ENCODE measurements around the gene POLR2L. TPM values are rescaled to one million over a fixed set of nuclear protein-coding genes. Genes with fewer than 3 reads are reported as not detected.

Gene POLR2L
- 43.1 TPM for total RNA-seq
- polyA plus RNA-seq = 100 to 1,000 TPM in 1 of 4 donors, 10 to 100 TPM in 3; 62.7 to 101 (median 75.3) TPM

GRCh38 chr11:842370-843002 is at the start of gene POLR2L, which contains the start of gene TSPAN4:
Gene POLR2L, minus strand, starts transcription at chr11:842529. Its CDS starts 21 bp downstream, at chr11:842508.
Gene TSPAN4, plus strand, starts transcription at chr11:842852. Its CDS starts 7,453 bp downstream, at chr11:850305.
- Mint-ChIP-seq H3K9me3 (no peaks in the 10 kb centered on the region), H3K27me3 (peaks cover 19% of the 10 kb centered on the region), H3K4me3 (peak within 1 kb of the TSS; percentile 85 to 90 (median 88)), H3K36me3 (no peaks in the 10 kb centered on the region), H3K4me1 (peaks cover 0 to 29% (median 3%) of the 10 kb centered on the region in 4 donors), H3K27ac (peak within 1 kb of the TSS; percentile 41 to 85 (median 56))
- peak; percentile 82 to 86 for ATAC-seq (ENCODE audit: low read depth in 2 of 2)
- Histone ChIP-seq H3K4me1 (ENCODE audit: control insufficient read depth, insufficient read depth, low read length, poor library complexity, severe bottlenecking) (peaks cover 36% of the 10 kb centered on the region), H3K4me3 (ENCODE audit: low read depth, low read length) (peak within 1 kb of the TSS; percentile 76), H3K27ac (ENCODE audit: insufficient read depth, low read length, poor library complexity, severe bottlenecking) (peak within 1 kb of the TSS; percentile 67), H3K9me3 (ENCODE audit: control insufficient read depth in 2 of 2, low read length in 2 of 2) (no peaks in the 10 kb centered on the region), H3K27me3 (ENCODE audit: control insufficient read depth, insufficient read depth, low read length) (no peaks in the 10 kb centered on the region), H3K36me3 (ENCODE audit: control insufficient read depth, insufficient read depth, low read length) (peaks cover 8% of the 10 kb centered on the region)
- peak; percentile 78 to 92 (median 85) for DNase-seq

GRCh38 chr11:890794-891540 is 48.6 kb upstream of the POLR2L start:
- peaks cover 0 to 1% (median 0%) of the 10 kb centered on the region in 4 donors for H3K4me1 Mint-ChIP-seq
- H3K9me3 ChIP-seq (ENCODE audit: control insufficient read depth in 2 of 2, low read length in 2 of 2) = no peaks in the 10 kb centered on the region

GRCh38 chr11:889687-890475 is 47.6 kb upstream of the POLR2L start:
- DNase-seq (no peak), ATAC-seq (ENCODE audit: low read depth in 2 of 2) (no peak)
- Histone ChIP-seq H3K4me3 (ENCODE audit: low read depth, low read length) (no peak overlapping the region), H3K9me3 (ENCODE audit: control insufficient read depth in 2 of 2, low read length in 2 of 2) (no peaks in the 10 kb centered on the region), H3K27me3 (ENCODE audit: control insufficient read depth, insufficient read depth, low read length) (no peaks in the 10 kb centered on the region), H3K27ac (ENCODE audit: insufficient read depth, low read length, poor library complexity, severe bottlenecking) (no peak overlapping the region), H3K36me3 (ENCODE audit: control insufficient read depth, insufficient read depth, low read length) (no peaks in the 10 kb centered on the region), H3K4me1 (ENCODE audit: control insufficient read depth, insufficient read depth, low read length, poor library complexity, severe bottlenecking) (no peaks in the 10 kb centered on the region)
- peaks cover 4% of the 10 kb centered on the region for H3K36me3 Mint-ChIP-seq
- H3K27ac Mint-ChIP-seq = peak overlapping the region in 1 of 3 donors; percentile 46
- H3K27me3 Mint-ChIP-seq = no peaks in the 10 kb centered on the region
- peaks cover 0 to 2% (median 0%) of the 10 kb centered on the region in 7 donors for H3K9me3 Mint-ChIP-seq
- peaks cover 0 to 1% (median 0%) of the 10 kb centered on the region in 4 donors for H3K4me1 Mint-ChIP-seq
- no peak overlapping the region for H3K4me3 Mint-ChIP-seq

More at GRCh38 chr11:890794-891540, 48.6 kb upstream of the POLR2L start:
- no peak overlapping the region for H3K4me3 ChIP-seq (ENCODE audit: low read depth, low read length)
- H3K27me3 ChIP-seq (ENCODE audit: control insufficient read depth, insufficient read depth, low read length) = no peaks in the 10 kb centered on the region
- no peak for ATAC-seq (ENCODE audit: low read depth in 2 of 2)
- Mint-ChIP-seq H3K27ac (no peak overlapping the region), H3K9me3 (no peaks in the 10 kb centered on the region), H3K36me3 (peaks cover 4% of the 10 kb centered on the region), H3K27me3 (no peaks in the 10 kb centered on the region), H3K4me3 (no peak overlapping the region)
- H3K27ac ChIP-seq (ENCODE audit: insufficient read depth, low read length, poor library complexity, severe bottlenecking) = no peak overlapping the region
- no peaks in the 10 kb centered on the region for H3K4me1 ChIP-seq (ENCODE audit: control insufficient read depth, insufficient read depth, low read length, poor library complexity, severe bottlenecking)
- DNase-seq = no peak
- H3K36me3 ChIP-seq (ENCODE audit: control insufficient read depth, insufficient read depth, low read length) = no peaks in the 10 kb centered on the region

GRCh38 chr11:889257-889656 is 46.9 kb upstream of the POLR2L start:
- Histone ChIP-seq H3K4me3 (ENCODE audit: low read depth, low read length) (no peak overlapping the region), H3K4me1 (ENCODE audit: control insufficient read depth, insufficient read depth, low read length, poor library complexity, severe bottlenecking) (no peaks in the 10 kb centered on the region), H3K27ac (ENCODE audit: insufficient read depth, low read length, poor library complexity, severe bottlenecking) (no peak overlapping the region), H3K27me3 (ENCODE audit: control insufficient read depth, insufficient read depth, low read length) (no peaks in the 10 kb centered on the region), H3K36me3 (ENCODE audit: control insufficient read depth, insufficient read depth, low read length) (no peaks in the 10 kb centered on the region), H3K9me3 (ENCODE audit: control insufficient read depth in 2 of 2, low read length in 2 of 2) (no peaks in the 10 kb centered on the region)
- Mint-ChIP-seq H3K36me3 (peaks cover 4% of the 10 kb centered on the region), H3K27me3 (no peaks in the 10 kb centered on the region), H3K27ac (peak overlapping the region in 1 of 3 donors; percentile 46), H3K4me1 (peaks cover 0 to 1% (median 0%) of the 10 kb centered on the region in 4 donors), H3K9me3 (peaks cover 0 to 2% (median 0%) of the 10 kb centered on the region in 7 donors), H3K4me3 (no peak overlapping the region)
- no peak for ATAC-seq (ENCODE audit: low read depth in 2 of 2)
- DNase-seq = no peak

GRCh38 chr11:888310-889212 is 46.2 kb upstream of the POLR2L start:
- H3K27me3 ChIP-seq (ENCODE audit: control insufficient read depth, insufficient read depth, low read length) = no peaks in the 10 kb centered on the region
- ATAC-seq (ENCODE audit: low read depth in 2 of 2) (no peak), DNase-seq (no peak)
- no peak overlapping the region for H3K27ac ChIP-seq (ENCODE audit: insufficient read depth, low read length, poor library complexity, severe bottlenecking)
- no peaks in the 10 kb centered on the region for H3K9me3 ChIP-seq (ENCODE audit: control insufficient read depth in 2 of 2, low read length in 2 of 2)
- Mint-ChIP-seq H3K27me3 (no peaks in the 10 kb centered on the region), H3K9me3 (peaks cover 0 to 2% (median 0%) of the 10 kb centered on the region in 7 donors), H3K27ac (no peak overlapping the region), H3K36me3 (peaks cover 4% of the 10 kb centered on the region), H3K4me3 (no peak overlapping the region), H3K4me1 (peaks cover 0 to under 1% (median 0%) of the 10 kb centered on the region in 4 donors)
- H3K4me1 ChIP-seq (ENCODE audit: control insufficient read depth, insufficient read depth, low read length, poor library complexity, severe bottlenecking) = no peaks in the 10 kb centered on the region
- no peak overlapping the region for H3K4me3 ChIP-seq (ENCODE audit: low read depth, low read length)
- H3K36me3 ChIP-seq (ENCODE audit: control insufficient read depth, insufficient read depth, low read length) = peaks cover 4% of the 10 kb centered on the region

GRCh38 chr11:887589-887988 is 45.3 kb upstream of the POLR2L start:
- H3K4me1 Mint-ChIP-seq = no peaks in the 10 kb centered on the region
- H3K27me3 Mint-ChIP-seq = no peaks in the 10 kb centered on the region
- Histone ChIP-seq H3K27ac (ENCODE audit: insufficient read depth, low read length, poor library complexity, severe bottlenecking) (no peak overlapping the region), H3K4me3 (ENCODE audit: low read depth, low read length) (no peak overlapping the region), H3K4me1 (ENCODE audit: control insufficient read depth, insufficient read depth, low read length, poor library complexity, severe bottlenecking) (no peaks in the 10 kb centered on the region), H3K9me3 (ENCODE audit: control insufficient read depth in 2 of 2, low read length in 2 of 2) (no peaks in the 10 kb centered on the region), H3K27me3 (ENCODE audit: control insufficient read depth, insufficient read depth, low read length) (no peaks in the 10 kb centered on the region), H3K36me3 (ENCODE audit: control insufficient read depth, insufficient read depth, low read length) (peaks cover 4% of the 10 kb centered on the region)
- H3K27ac Mint-ChIP-seq = no peak overlapping the region
- H3K36me3 Mint-ChIP-seq = peaks cover 4% of the 10 kb centered on the region
- ATAC-seq (ENCODE audit: low read depth in 2 of 2) = no peak
- no peak for DNase-seq
- no peak overlapping the region for H3K4me3 Mint-ChIP-seq
- H3K9me3 Mint-ChIP-seq = peaks cover 0 to 2% (median 0%) of the 10 kb centered on the region in 7 donors

- H3K36me3 ChIP-seq (ENCODE audit: control insufficient read depth, insufficient read depth, low read length) = peaks cover 4% of the 10 kb centered on the region
- H3K27ac ChIP-seq (ENCODE audit: insufficient read depth, low read length, poor library complexity, severe bottlenecking) = no peak overlapping the region
- H3K9me3 ChIP-seq (ENCODE audit: control insufficient read depth in 2 of 2, low read length in 2 of 2) = no peaks in the 10 kb centered on the region
- Mint-ChIP-seq H3K27me3 (no peaks in the 10 kb centered on the region), H3K9me3 (peaks cover 0 to 2% (median 0%) of the 10 kb centered on the region in 7 donors), H3K27ac (no peak overlapping the region), H3K4me1 (no peaks in the 10 kb centered on the region), H3K36me3 (peaks cover 10% of the 10 kb centered on the region), H3K4me3 (no peak overlapping the region)
- no peak overlapping the region for H3K4me3 ChIP-seq (ENCODE audit: low read depth, low read length)
- no peaks in the 10 kb centered on the region for H3K27me3 ChIP-seq (ENCODE audit: control insufficient read depth, insufficient read depth, low read length)
- DNase-seq (no peak), ATAC-seq (ENCODE audit: low read depth in 2 of 2) (no peak)
- no peaks in the 10 kb centered on the region for H3K4me1 ChIP-seq (ENCODE audit: control insufficient read depth, insufficient read depth, low read length, poor library complexity, severe bottlenecking)
Observed at GRCh38 chr11:886568-886967, 44.2 kb upstream of the POLR2L start.
